HG03520 (cell line): ENCODE measurements around the gene ASB6.
A peak's percentile ranks its signal among the peaks of the same experiment; 100 is the strongest.

Experiments used
- ATAC-seq: cut with Tn5 transposase; IDR thresholded peaks from one replicate; pipeline ENCODE4 v1.9.1; 2021; ENCODE audit warnings: mild to moderate bottlenecking, moderate library complexity; ENCODE audit not compliant: unreplicated experiment

The ASB6 gene

GRCh38 chr9:129627556-129628440 lies 14.2 kb downstream of the ASB6 start:
- no peak for ATAC-seq

GRCh38 chr9:129626625-129627284 lies 15.2 kb downstream of the ASB6 start:
- ATAC-seq = peak; percentile 27

GRCh38 chr9:129626079-129626624 lies 15.8 kb downstream of the ASB6 start, which contains the start of gene NTMT1:
NTMT1 (plus strand) TSS chr9:129626163; CDS start chr9:129632704, 6,541 bp downstream.
- ATAC-seq = peak; percentile 74

- ATAC-seq = no peak
Observed at GRCh38 chr9:129624947-129625346, 17.0 kb downstream of the ASB6 start.

DNA sequence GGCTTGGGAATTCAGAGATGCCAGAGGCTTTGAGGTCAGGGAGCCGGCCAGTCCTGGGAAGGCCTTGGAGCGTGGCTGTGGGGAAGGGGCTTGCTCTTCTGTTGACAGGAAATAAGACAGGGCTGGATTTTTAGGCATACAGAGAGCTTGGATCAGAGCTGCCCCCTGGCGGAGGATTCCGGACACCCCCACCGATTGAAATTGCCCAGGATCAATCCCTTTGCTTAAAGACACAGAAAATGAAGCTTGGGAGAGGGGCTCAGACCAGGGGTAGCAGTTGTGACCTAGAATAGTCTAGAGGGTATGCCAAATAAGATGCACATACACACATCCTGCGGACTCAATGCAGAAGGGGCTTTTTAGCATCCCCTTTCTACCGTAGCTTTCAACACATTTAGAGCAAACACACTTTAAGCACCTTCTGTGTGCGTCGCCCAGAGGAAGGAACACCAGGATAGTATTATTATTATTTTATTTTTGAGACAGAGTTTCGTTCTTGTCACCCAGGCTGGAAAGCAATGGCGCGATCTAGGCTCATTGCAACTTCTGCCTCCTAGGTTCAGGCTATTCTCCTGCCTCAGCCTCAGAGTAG lies 17.7 kb downstream of the ASB6 start:
- ATAC-seq = no peak

- ATAC-seq = no peak
Observed at GRCh38 chr9:129623331-129623730, 18.6 kb downstream of the ASB6 start.

DNA sequence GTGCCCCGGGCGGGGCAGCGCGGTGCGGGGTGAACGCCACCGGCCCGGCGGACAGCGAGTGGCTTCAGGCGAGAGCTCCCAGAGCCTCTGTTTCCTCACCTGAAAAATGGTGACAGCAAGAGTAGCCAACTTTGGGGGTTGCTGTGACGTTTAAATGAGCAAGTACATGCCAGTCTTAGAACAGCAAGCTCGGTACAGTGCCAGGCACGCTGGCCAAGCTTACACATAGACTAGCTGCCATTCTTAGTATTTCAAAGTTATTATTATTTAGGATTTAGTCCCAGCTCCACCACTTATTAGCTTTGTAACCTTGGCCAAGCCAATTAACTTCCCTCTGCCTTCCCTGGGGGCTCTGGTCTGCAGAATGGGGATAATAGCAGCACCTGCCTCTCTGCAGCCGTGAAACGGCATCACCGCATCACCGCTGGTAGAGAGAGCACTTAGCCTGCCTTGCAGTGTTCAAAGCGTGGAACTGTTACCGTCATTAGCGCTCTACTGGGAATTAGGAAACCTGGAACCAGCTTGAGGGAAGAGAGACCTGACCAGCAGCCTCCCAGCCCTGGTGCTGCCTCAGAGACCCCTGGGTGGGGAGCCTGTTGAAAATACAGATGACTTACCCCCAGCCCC lies 21.2 kb downstream of the ASB6 start, which contains the start of gene C9orf50:
Gene C9orf50, minus strand, starts transcription at position 433 of the 627 bp plus-strand sequence. CDS start 527 bp downstream, outside the sequence.
- ATAC-seq = no peak

GRCh38 chr9:129619787-129620668 lies 21.9 kb downstream of the ASB6 start:
- no peak for ATAC-seq

DNA sequence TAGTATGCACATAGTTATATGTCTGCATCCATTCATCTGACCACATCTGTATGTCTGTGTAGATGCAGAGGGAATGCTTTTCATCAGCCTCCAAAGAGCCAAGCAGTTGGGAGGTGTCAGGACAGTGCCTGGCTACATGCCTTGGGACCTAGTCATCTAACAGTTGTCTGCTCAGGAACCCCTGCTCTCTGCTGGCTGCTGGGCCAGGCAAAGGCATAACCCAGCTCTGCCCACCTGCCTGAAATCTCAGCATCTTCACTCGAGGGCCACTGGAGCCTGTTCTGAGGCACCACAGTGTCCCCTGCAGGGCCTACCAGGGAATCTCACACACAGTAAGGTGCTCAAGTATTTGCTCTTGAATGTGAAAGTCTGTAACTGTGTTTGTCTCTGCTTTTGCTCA lies 24.8 kb downstream of the ASB6 start:
- ATAC-seq = no peak

DNA sequence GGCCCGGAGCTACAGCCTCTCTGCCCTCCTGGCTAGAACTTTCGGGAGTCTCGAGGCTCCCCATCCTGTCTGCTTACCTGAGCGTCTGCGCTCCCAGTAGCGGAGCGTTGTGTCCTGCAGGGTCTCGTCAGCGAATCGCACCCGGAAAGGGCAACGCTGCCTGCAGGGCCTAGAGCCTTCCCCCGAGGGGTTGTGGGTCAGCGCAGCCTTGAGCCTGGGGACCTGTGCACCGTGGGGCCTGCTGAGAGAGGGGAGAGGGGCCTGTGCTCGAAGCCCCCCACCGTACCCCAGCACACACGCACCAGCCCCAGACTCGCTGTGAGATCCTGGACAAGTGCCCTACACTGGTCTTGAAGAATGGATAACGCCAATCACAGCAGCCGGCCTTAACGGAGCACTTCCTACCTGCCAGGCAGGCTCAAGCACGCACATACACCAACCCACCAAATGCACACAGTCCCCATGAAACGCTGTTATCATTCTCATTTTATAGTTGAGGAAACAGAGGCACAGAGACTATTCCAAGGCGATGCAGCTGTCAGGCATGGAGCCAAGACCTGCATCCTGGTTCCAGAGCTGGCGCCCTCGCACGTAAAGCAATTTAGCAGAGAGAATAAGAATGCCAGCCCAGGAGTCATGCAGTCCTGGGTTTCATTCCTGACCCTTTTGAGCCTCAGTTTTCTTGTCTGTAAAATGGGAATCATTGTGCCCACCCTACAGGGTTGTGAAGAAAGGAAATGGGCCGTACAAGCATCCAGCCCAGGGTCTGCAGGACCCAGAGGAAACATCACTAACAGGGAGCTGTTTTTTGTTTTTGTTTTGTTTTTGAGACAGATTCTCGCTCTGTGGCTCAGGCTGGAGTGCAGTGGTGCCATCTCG lies 26.3 kb downstream of the ASB6 start:
- no peak for ATAC-seq

DNA sequence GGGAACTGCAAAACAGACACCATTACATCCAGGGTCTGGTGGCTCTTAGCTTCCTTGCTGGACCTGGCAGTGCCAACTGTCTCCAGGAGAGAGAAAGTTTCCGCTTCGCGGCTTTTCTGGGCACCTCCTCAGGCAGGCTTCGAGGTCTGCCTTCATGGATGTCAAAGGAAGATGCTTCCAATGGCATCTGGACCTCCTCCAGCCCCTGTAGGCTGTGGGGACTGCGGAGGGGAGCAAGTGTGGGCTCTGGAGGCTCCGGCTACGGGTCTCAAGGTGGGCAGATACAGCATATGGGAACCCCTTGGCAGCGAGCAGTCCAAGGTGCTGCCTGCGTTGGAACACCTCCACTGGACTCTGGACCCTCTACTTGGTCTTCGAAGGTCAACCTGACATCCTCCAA lies 27.0 kb downstream of the ASB6 start:
- ATAC-seq = no peak

DNA sequence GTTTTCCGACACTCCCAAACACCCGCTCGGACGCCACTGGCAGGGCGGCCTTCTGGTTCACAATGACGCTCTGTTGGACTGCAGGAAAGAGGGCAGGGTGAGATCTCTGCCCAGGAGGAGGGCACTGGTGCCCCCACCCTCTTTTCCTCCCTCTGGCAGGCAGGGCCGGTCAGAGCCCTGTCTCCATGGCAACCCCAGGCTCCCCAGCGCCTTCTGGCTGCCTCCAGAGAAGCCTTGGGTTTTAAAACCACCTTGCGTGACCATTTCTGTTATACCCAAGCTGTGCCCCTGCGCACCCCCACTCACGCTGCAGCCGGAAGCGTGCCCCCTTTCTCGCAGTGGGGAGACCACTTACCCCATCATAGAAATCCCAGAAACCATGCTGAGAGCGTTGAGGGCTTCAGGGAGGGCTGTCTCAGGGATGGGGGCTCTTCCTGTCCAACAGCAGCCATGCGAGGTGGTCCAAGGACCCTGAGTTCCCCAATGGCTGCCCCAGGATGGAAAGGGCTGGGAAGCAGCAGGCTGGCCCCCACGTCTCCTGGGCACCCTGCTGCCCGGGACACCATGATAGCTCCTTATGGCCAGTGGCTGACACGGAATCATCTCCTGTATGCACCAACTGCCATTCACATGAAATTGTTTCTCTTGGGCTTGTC lies 28.3 kb downstream of the ASB6 start:
- no peak for ATAC-seq

DNA sequence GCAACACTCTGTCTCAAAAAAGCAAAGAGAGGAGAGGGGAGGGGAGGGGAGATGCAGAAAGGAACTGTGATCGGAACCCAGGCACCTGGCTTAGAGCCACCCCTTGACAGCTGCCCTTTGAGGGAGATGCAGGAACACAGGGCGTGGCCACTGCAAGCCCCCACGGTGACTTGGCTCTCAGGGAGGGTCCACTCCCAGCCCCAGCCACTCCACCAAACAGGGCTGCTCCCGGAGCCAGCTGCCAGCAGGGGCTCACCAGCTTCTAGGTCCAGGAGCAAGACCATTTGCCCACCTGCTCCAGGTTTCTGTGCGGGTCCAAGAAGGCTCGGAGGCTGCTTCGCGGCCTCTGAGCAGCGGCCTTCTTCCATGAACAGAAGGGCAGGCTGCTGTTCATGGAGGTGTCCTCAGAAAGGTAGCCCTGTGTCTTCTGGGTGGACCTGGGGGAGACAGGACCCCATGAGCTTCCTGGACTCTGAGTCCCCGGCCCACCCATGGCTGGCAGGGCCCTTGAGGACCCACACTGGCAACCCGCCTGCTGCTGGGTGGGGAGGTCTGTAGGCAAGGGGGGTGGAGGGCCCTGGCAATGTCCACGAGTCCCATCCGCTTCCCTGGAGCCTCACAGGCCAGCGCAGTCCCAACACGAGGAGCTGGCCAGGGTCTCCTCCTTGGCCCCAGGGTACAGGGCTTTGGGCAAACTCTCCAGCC lies 29.0 kb downstream of the ASB6 start:
- ATAC-seq = no peak

- no peak for ATAC-seq
Observed at GRCh38 chr9:129612123-129612522, 29.8 kb downstream of the ASB6 start.

- ATAC-seq = no peak
Observed at GRCh38 chr9:129611307-129611800, 30.6 kb downstream of the ASB6 start.

DNA sequence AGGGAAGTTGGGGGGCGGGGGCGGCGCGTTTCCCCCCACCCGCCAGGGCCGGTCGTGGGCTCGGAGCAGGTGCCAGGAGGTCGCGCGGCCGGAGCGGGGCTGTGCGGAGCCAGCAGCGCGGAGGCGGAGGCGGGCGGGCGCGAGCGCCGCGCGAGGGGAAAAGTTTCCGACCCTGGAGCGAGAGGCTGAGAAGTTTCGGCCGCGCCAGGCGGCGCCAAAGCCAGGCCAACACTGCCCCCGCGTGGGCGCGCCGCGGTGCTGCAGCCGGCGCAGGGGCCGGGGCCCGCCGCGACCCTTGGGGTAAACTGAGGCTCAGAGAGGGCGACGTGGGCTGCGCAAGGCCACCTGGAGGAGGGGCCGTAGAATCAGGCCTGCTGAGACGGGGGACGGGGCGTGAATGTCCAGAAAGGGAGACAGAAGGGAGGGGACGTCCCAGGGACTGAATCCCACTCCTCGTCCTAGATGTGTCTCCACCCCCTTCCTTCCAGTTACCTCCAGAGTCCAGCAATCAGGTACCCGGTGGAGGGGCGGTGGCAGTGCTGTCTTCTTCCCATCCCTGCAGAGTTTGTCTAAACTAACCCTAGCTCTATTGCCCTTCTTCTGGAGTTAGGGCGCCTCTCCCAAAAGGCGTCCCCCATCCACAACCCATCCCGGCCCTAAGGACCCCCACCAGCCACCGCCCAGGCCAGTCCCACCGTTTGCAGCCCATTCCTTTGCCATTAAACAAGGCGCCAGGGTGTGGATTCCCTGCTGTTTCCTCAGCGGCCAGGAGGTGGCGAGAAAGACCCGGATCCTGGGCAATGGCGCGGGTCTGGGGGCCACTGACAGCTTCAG lies 31.3 kb downstream of the ASB6 start:
- no peak for ATAC-seq

DNA sequence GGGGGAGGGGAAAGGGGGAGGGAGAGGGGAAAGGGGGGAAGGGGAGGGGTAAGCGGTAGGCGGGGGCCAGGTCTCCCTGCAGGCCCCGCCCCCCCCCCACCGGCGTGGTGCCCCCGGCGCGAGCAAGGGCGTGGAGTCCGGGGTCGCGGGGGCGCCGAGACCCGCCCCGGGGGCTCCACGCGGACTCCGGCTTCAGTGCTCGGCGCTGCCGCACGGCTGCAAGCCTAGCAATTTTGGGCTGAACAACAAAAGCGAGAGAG lies 31.8 kb downstream of the ASB6 start:
- ATAC-seq = no peak
